GM19023 (cell line): Measurements from ENCODE around the gene TNFRSF12A.

Source experiments
- ATAC-seq: cut with Tn5 transposase; IDR thresholded peaks from one replicate; pipeline ENCODE4 v1.9.1; 2021; ENCODE audit warnings: mild to moderate bottlenecking, moderate library complexity; ENCODE audit not compliant: unreplicated experiment

The TNFRSF12A gene

GRCh38 chr16:3010510-3010909 lies 9.7 kb upstream of the TNFRSF12A start:
- no peak for ATAC-seq

GRCh38 chr16:3012246-3012645 lies 7.9 kb upstream of the TNFRSF12A start:
- ATAC-seq = no peak

- no peak for ATAC-seq
Measured at GRCh38 chr16:3012828-3013420, 7.2 kb upstream of the TNFRSF12A start, which contains the start of gene CLDN9. Gene CLDN9 (plus strand): TSS chr16:3012923. CDS start chr16:3013363, 440 bp downstream.

GRCh38 chr16:3013491-3013951 lies 6.6 kb upstream of the TNFRSF12A start:
- no peak for ATAC-seq

- no peak for ATAC-seq
Measured at GRCh38 chr16:3013998-3014690, 6.0 kb upstream of the TNFRSF12A start.

GRCh38 chr16:3014971-3015370 lies 5.2 kb upstream of the TNFRSF12A start:
- no peak for ATAC-seq

- ATAC-seq = no peak
Measured at GRCh38 chr16:3015865-3016521, 4.2 kb upstream of the TNFRSF12A start.

GRCh38 chr16:3017344-3017743 lies 2.8 kb upstream of the TNFRSF12A start:
- no peak for ATAC-seq

GRCh38 chr16:3017794-3018506 lies 2.2 kb upstream of the TNFRSF12A start, which contains the start of gene CLDN6:
Gene CLDN6 (minus strand): TSS chr16:3018183. CDS start chr16:3016021, 2,162 bp downstream.
- ATAC-seq = no peak

GRCh38 chr16:3019594-3020246 lies 448 bp upstream of the TNFRSF12A start:
- no peak for ATAC-seq

- ATAC-seq = no peak
Measured at GRCh38 chr16:3020604-3021448, 658 bp downstream of the TNFRSF12A start.

GRCh38 chr16:3021449-3022207 lies 1.5 kb downstream of the TNFRSF12A start:
- ATAC-seq = no peak

- no peak for ATAC-seq
Measured at GRCh38 chr16:3022208-3022683, 2.1 kb downstream of the TNFRSF12A start.

GRCh38 chr16:3022684-3023414 lies 2.7 kb downstream of the TNFRSF12A start:
- no peak for ATAC-seq

GRCh38 chr16:3023415-3023668 lies 3.2 kb downstream of the TNFRSF12A start:
- no peak for ATAC-seq

- peak; percentile 73 for ATAC-seq
Measured at GRCh38 chr16:3023669-3024478, 3.7 kb downstream of the TNFRSF12A start, which contains the start of the genes HCFC1R1 and THOC6. Gene HCFC1R1 (minus strand): TSS chr16:3023942. CDS start chr16:3023941, 1 bp downstream. Gene THOC6 (plus strand): TSS chr16:3024035. CDS start chr16:3024327, 292 bp downstream.
